Skeletal muscle tissue (tissue), 4 donors: Measurements from ENCODE around the gene TMEM217. TPM values are rescaled to one million over a fixed set of nuclear protein-coding genes. Genes with fewer than 3 reads are reported as not detected.

Experiments
- H3K27ac ChIP-seq: one replicate; pipeline ENCODE4 v1.7.0; 2013; ENCODE audit warnings: mild to moderate bottlenecking, low read depth, low read length, inconsistent platforms
- H3K27me3 ChIP-seq, 3 donors: one replicate each; pipeline ENCODE4 v1.7.0; 2013; ENCODE audit warnings: low read length in 3 of 3; ENCODE audit not compliant: control insufficient read depth in 3 of 3, insufficient read depth in 3 of 3
- H3K36me3 ChIP-seq, 3 donors: one replicate each; pipeline ENCODE4 v1.7.0; 2013; ENCODE audit warnings: low read length in 3 of 3; ENCODE audit not compliant: control insufficient read depth in 3 of 3, insufficient read depth in 3 of 3
- H3K4me1 ChIP-seq, 3 donors: one replicate each; pipeline ENCODE4 v1.7.0; 2013; ENCODE audit warnings: low read length in 3 of 3, mild to moderate bottlenecking in 3 of 3; ENCODE audit not compliant: control insufficient read depth in 3 of 3, insufficient read depth in 3 of 3
- H3K4me3 ChIP-seq, 3 donors: one replicate each; pipeline ENCODE4 v1.7.0; 2013; ENCODE audit warnings: low read length in 3 of 3
- H3K9ac ChIP-seq, 3 donors: one replicate each; pipeline ENCODE4 v1.7.0; 2013; ENCODE audit warnings: low read length in 3 of 3, mild to moderate bottlenecking in 3 of 3, moderate library complexity in 2 of 3, low read depth in 1 of 3
- H3K9me3 ChIP-seq, 3 donors: one replicate each; pipeline ENCODE4 v1.7.0; 2013; ENCODE audit warnings: low read length in 3 of 3; ENCODE audit not compliant: control insufficient read depth in 3 of 3
- total RNA-seq: library from RNA; depleted of rRNA; stranded (reverse); fragments of >200 nt; gene quantifications from one replicate; pipeline ENCODE4 v1.2.3, GENCODE V29; 2014
- donor health status: Osteomylitis.

The TMEM217 gene
- total RNA-seq, 1 donor from 2014 or later, result under 0.01 TPM

GRCh38 chr6:37253486-37254007 lies 4.4 kb downstream of the TMEM217 start:
- H3K36me3 ChIP-seq, result no peaks in the 10 kb centered on the region
- H3K4me1 ChIP-seq, result peaks cover 3 to 10% (median 6%) of the 10 kb centered on the region in 3 donors
- H3K9ac ChIP-seq, result no peak overlapping the region
- H3K9me3 ChIP-seq, result no peaks in the 10 kb centered on the region
- no peak overlapping the region for H3K4me3 ChIP-seq
- H3K27me3 ChIP-seq, result no peaks in the 10 kb centered on the region
- H3K27ac ChIP-seq, result no peak overlapping the region

DNA sequence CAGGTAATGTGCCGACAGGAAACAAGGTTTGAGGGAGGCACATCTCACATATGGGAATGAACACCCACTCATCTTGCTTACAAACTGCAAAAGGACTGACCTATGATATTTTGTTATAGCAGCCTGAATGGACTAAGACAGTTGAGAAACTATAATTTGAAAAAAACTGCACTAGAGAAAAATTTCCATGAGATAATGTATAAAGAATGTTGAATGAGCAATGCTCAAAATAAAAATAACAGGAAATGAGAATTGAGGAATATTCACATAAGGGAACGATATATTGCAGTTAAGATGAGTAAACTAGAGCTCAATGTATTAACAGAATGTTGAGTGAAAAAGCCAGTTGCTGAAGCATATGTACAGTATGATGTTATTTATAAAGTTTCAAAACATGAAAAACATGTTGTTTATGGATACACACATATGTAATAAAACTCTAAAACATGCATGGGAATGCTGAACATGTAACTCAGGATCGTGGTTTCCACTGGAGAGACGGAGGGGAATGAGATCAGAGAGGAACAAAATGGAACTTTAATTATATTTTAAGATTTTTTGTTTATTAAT lies 6.6 kb downstream of the TMEM217 start:
- H3K4me3 ChIP-seq, result no peak overlapping the region
- no peaks in the 10 kb centered on the region for H3K36me3 ChIP-seq
- H3K27me3 ChIP-seq, result no peaks in the 10 kb centered on the region
- H3K9me3 ChIP-seq, result no peaks in the 10 kb centered on the region
- H3K27ac ChIP-seq, result no peak overlapping the region
- no peak overlapping the region for H3K9ac ChIP-seq
- H3K4me1 ChIP-seq, result no peaks in the 10 kb centered on the region

DNA sequence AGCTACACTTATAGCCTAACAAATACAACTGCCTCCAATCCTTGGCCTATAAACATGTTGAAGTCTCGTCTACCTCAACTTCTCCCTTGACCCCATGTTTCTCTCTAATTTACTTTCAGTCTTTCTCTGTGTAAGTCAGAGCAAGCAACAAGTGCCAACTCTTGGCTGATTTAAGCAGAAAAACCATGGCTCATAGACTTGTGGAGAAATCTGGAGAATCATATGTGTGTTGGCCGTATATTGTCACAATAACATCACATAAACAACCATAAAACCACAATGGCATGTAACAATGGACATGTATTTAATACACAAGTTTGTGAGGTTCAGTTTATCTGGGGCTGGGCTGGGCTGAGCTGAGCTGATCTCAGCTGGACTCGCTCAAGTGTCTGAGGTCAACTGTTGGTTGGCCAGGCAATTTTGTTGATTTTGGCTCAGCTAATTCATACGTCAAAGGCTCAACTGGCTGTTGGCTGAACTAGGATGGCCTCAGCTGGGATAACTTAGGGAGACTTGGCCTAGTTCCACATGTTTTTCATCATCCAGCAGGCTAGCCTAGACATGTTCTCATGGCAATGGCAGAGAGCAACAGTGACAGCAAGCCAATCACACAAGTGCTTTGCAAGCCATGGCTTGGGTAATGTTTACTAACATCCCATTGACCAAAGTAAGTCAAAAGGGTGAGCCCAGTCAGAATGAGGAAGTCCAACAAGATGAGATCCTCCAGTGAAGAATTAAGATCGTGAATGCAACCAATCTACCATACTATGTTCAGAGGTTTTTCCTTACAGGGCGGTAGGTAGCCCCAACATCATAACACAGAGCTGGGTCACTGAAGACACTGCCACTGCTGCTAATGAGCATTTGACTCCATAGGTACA lies 13.3 kb downstream of the TMEM217 start:
- peak overlapping the region in 2 of 3 donors; percentile 3 to 61 for H3K9ac ChIP-seq
- H3K4me3 ChIP-seq, result peak overlapping the region in 2 of 3 donors; percentile 49 to 60
- H3K27me3 ChIP-seq, result no peaks in the 10 kb centered on the region
- H3K27ac ChIP-seq, result peak overlapping the region; percentile 81
- no peaks in the 10 kb centered on the region for H3K9me3 ChIP-seq
- H3K36me3 ChIP-seq, result no peaks in the 10 kb centered on the region
- peaks cover 20 to 46% (median 34%) of the 10 kb centered on the region in 3 donors for H3K4me1 ChIP-seq

DNA sequence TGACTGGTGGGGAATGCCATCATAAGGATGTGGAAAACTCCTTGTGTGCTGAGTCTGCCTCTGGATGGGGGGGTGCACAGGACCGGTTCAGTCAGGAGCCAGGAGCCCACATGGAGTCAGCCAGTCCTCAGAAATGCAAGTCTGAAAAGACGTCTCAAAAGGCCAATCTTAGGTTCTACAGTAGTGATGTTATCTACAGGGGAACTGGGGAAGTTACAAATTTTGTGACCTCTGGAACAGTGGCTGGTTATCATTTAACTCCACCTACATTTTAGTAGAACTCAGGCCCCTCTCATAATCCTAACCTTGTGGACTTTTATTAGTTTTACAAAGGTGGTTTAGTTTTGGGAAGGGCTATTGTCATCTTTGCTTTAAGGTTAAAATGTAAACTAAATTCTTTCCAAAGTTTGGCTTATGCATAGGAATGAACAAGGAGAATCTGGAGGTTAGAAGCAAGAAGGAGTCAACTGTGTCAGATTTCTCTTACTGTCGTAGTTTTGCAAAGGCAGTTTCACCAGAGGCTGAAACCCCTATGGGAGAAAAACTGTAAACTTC lies 14.1 kb downstream of the TMEM217 start:
- Histone ChIP-seq H3K9ac (peak overlapping the region in 1 of 3 donors; percentile 61), H3K27me3 (no peaks in the 10 kb centered on the region), H3K27ac (peak overlapping the region; percentile 81), H3K36me3 (no peaks in the 10 kb centered on the region), H3K4me1 (peaks cover 20 to 46% (median 34%) of the 10 kb centered on the region in 3 donors), H3K9me3 (no peaks in the 10 kb centered on the region), H3K4me3 (no peak overlapping the region)

GRCh38 chr6:37243131-37243815 lies 14.7 kb downstream of the TMEM217 start:
- Histone ChIP-seq H3K9ac (no peak overlapping the region), H3K36me3 (no peaks in the 10 kb centered on the region), H3K27me3 (no peaks in the 10 kb centered on the region), H3K27ac (peak overlapping the region; percentile 81), H3K4me1 (peaks cover 20 to 46% (median 34%) of the 10 kb centered on the region in 3 donors), H3K9me3 (no peaks in the 10 kb centered on the region), H3K4me3 (no peak overlapping the region)

DNA sequence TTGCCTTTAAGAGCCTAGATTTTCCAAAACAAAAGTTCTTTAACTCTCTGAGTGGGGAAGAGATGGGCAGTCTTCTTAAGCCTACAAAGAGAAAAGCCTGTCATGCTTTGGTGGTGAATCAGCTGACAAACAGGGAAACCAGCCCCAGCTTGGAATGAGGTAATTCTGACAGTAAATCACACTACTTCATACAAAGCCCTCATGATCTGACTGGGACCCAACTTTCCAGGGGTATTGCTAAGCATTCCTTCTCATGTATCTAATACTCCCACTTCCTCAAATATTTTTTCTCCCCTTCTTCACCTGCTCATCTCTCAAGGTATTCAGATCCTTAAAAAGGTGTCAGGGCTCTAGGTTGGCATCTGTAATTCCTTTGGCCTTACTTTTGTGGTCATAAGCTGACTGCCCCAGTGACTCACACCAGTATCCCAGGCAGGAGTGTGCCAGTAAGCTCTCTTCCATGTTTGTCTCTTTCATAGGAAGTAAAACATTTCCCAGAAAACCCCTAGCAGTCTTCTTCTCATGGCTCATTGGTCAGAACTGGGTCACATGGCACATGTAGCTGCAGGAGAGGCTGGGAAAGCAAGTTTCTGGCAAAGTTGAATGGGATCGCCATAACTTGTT lies 15.4 kb downstream of the TMEM217 start:
- no peak overlapping the region for H3K9ac ChIP-seq
- no peaks in the 10 kb centered on the region for H3K36me3 ChIP-seq
- no peaks in the 10 kb centered on the region for H3K9me3 ChIP-seq
- no peak overlapping the region for H3K4me3 ChIP-seq
- peaks cover 20 to 46% (median 34%) of the 10 kb centered on the region in 3 donors for H3K4me1 ChIP-seq
- H3K27me3 ChIP-seq, result no peaks in the 10 kb centered on the region
- H3K27ac ChIP-seq, result peak overlapping the region; percentile 81

DNA sequence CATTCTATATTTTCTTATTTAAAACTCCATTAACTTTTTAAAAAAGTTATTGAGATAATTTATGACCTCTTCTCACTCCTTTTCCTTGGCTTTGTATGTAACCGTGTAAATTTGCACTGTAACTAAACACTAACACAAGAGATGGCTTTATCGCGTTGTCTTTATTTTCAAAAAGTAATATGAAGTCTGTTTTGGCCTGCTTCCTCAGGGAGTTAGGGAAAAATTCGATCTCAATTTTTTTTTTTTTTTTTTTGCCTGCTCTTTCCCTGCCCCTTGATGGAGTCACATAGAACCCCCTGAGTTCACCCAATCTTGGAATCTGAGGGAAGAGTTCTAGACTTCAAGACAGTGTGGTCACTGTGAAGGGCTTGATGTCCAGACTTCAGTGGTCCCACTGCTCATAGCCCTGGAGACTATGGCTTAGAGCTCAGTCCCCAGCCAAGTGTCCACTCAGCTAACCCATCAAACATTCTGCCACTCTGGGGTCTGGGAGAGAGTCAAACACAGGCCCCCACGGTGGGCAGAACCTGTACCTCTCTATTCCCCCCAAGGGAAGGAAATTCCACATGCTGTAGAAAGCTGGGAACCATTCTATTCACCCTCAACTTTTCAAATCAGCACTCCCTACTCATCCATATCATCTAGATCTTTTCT lies 16.0 kb downstream of the TMEM217 start:
- Histone ChIP-seq H3K4me1 (peaks cover 20 to 46% (median 34%) of the 10 kb centered on the region in 3 donors), H3K27ac (peak overlapping the region; percentile 81), H3K4me3 (no peak overlapping the region), H3K9me3 (no peaks in the 10 kb centered on the region), H3K27me3 (no peaks in the 10 kb centered on the region), H3K36me3 (no peaks in the 10 kb centered on the region), H3K9ac (no peak overlapping the region)

DNA sequence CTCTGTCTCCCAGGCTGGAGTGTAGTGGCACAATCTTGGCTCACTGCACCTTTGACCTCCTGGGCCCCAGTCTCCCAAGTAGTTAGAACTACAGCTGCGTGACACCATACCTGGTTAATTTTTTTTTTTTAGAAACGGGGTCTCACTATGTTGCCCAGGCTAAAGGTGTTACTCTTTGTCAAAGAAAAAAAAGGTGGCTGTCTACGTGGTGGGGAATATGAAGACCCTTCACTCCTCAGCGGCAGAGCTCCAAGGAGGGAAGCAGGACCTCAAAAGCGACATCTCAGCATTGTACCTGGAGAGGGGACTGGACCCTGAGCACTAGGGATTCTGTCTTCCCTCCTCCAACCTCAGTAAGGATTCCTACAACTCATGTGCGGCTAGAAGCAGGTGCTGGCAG lies 16.8 kb downstream of the TMEM217 start:
- no peaks in the 10 kb centered on the region for H3K36me3 ChIP-seq
- H3K27me3 ChIP-seq, result no peaks in the 10 kb centered on the region
- no peak overlapping the region for H3K9ac ChIP-seq
- no peak overlapping the region for H3K4me3 ChIP-seq
- no peak overlapping the region for H3K27ac ChIP-seq
- H3K9me3 ChIP-seq, result no peaks in the 10 kb centered on the region
- H3K4me1 ChIP-seq, result peaks cover 20 to 46% (median 34%) of the 10 kb centered on the region in 3 donors
